ENCODE results near the gene DHRSX. TPM values are rescaled to one million over a fixed set of nuclear protein-coding genes. Genes with fewer than 3 reads are reported as not detected.

DHRSX gene
- total and polyA plus RNA-seq, 9 of the 15 experiments (the other 6 are each of a cell fraction or from before 2014, with no cell fraction given) = 0.59 to 11.0 (median 6.2) TPM

- no peak for TF ChIP-seq ZNF512 (tag; IDR thresholded peaks at IDR 0.05)
Measured at GRCh38 chrX:2507904-2508627, 7.3 kb upstream of the DHRSX start (continued).

GRCh38 chrX:2507196-2507595 is 6.4 kb upstream of the DHRSX start:
- TF ChIP-seq L3MBTL2 (IDR thresholded peaks at IDR 0.05) = no peak
- no peak for TF ChIP-seq GTF2B (IDR thresholded peaks at IDR 0.05; ENCODE audit: extremely low read depth, insufficient read length)
- TF ChIP-seq HBP1 (CRISPR knock-in tag; IDR thresholded peaks at IDR 0.05) = no peak
- no peak for TF ChIP-seq ZNF140 (CRISPR knock-in tag; IDR thresholded peaks at IDR 0.05)
- no peak for TF ChIP-seq PURB (CRISPR knock-in tag; IDR thresholded peaks at IDR 0.05; ENCODE audit: low read depth)
- TF ChIP-seq FOXP1 (CRISPR knock-in tag; IDR thresholded peaks at IDR 0.05) = no peak
- TF ChIP-seq ZHX1 (conservative IDR thresholded peaks at IDR 0.05; ENCODE audit: low read length) = no peak
- H3K9me3 ChIP-seq (replicated peaks; ENCODE audit: control insufficient read depth, insufficient read depth, low read depth, low read length) = no peaks in the 10 kb centered on the region
- no peaks in the 10 kb centered on the region; a peak in 1 of 5 replicates for H3K27me3 ChIP-seq (ENCODE audit: control insufficient read depth in 2 of 2, insufficient read depth in 2 of 2, low read length in 2 of 2)
- H3K9ac ChIP-seq (ENCODE audit: insufficient read depth in 1 of 2, low read depth in 2 of 2, low read length in 2 of 2) = no peak overlapping the region
- no TSS peak for BruUV-seq (replicated peaks)
- POLR2A ChIA-PET = no interaction called here
- H3K79me2 ChIP-seq (ENCODE audit: control insufficient read depth, insufficient read depth, low read length) = no peaks in the 10 kb centered on the region
- no peaks in the 10 kb centered on the region for H3K9me1 ChIP-seq (ENCODE audit: control insufficient read depth, insufficient read depth, low read length)
- intact Hi-C loops (cut with micrococcal nuclease) = no loop called here
- 29% methylated on average over 2 of the region's 3 CpGs for WGBS (ENCODE audit: insufficient coverage, low coverage, missing lambda C conversion rate)
- ATAC-seq = no peak
- DNase-seq (ENCODE audit: extremely low read depth in 1 of 4, low spot score in 3 of 4) = no peak
- H3K4me3 ChIP-seq = no peak overlapping the region
- H3K36me3 ChIP-seq (ENCODE audit: control insufficient read depth, insufficient read depth, low read length) = no peaks in the 10 kb centered on the region
- FAIRE-seq = no peak
- H4K20me1 ChIP-seq (replicated peaks; ENCODE audit: control insufficient read depth, insufficient read depth, low read length) = no peaks in the 10 kb centered on the region
- CTCF ChIA-PET (ENCODE audit: low intra/inter-chr PET ratio) = no interaction called here
- H3K27ac ChIP-seq (ENCODE audit: extremely low read depth, low read depth, low read length) = no peak overlapping the region
- H2AFZ ChIP-seq (ENCODE audit: low read depth, low read length) = no peak overlapping the region
- no peak overlapping the region for H3K4me2 ChIP-seq (ENCODE audit: insufficient read depth, low read length)
- H3K4me1 ChIP-seq (replicated peaks in 1 of 2; ENCODE audit: control insufficient read depth in 2 of 2, insufficient read depth in 2 of 2, low read length in 2 of 2) = peaks cover 4 to 7% of the 10 kb centered on the region in 2 experiments; a peak in 4 of 5 replicates
- in situ Hi-C loops (cut with MboI) = no loop called here
